Measurements from ENCODE around the gene KRT82. TPM values are rescaled to one million over a fixed set of nuclear protein-coding genes. Genes with fewer than 3 reads are reported as not detected.

Gene KRT82
- total and polyA plus RNA-seq, 2 experiments from 2014 or later: not detected

- Mint-ChIP-seq H3K4me3 (no peak overlapping the region), H3K36me3 (ENCODE audit: low read depth) (peaks cover 7% of the 10 kb centered on the region), H3K27me3 (ENCODE audit: insufficient read depth, low read depth, poor library complexity) (peaks cover 2% of the 10 kb centered on the region), H3K27ac (no peak overlapping the region), H3K9me3 (peaks cover 18% of the 10 kb centered on the region), H3K4me1 (peaks cover 10% of the 10 kb centered on the region)
- Histone ChIP-seq H3K79me2 (replicated peaks; ENCODE audit: insufficient read depth) (no peaks in the 10 kb centered on the region), H3K4me1 (ENCODE audit: insufficient read depth) (no peaks in the 10 kb centered on the region), H3K36me3 (ENCODE audit: insufficient read depth) (no peaks in the 10 kb centered on the region), H3K4me3 (no peak overlapping the region), H3K9me2 (ENCODE audit: insufficient read depth) (no peaks in the 10 kb centered on the region), H3K27me3 (ENCODE audit: insufficient read depth) (no peaks in the 10 kb centered on the region), H3K27ac (ENCODE audit: low read depth) (no peak overlapping the region), H3F3A (replicated peaks; ENCODE audit: low read depth) (no peaks in the 10 kb centered on the region), H4K20me1 (replicated peaks; ENCODE audit: insufficient read depth) (no peaks in the 10 kb centered on the region), H3K4me2 (no peak overlapping the region), H2AFZ (no peak overlapping the region)
- TF ChIP-seq CTCF (conservative IDR thresholded peaks at IDR 0.05; ENCODE audit: low read depth in 2 of 2): 0 out of 4 replicates have a peak, but pooled peaks of 1 of the 2 experiments have one; percentile 15
- TF ChIP-seq STAT1 (IDR thresholded peaks at IDR 0.05; ENCODE audit: unreplicated experiment): no peak
- ATAC-seq: no peak
- no peak for DNase-seq (ENCODE audit: low spot score)
Measured at GRCh38 chr12:52404951-52405350, 1.2 kb downstream of the KRT82 start.

GRCh38 chr12:52403561-52403960, 2.6 kb downstream of the KRT82 start:
- Histone ChIP-seq H3K4me2 (no peak overlapping the region), H3K4me3 (no peak overlapping the region), H2AFZ (peak overlapping the region; percentile 4; the same call in 1 of the 2 replicates), H4K20me1 (replicated peaks; ENCODE audit: insufficient read depth) (no peaks in the 10 kb centered on the region), H3K9me2 (ENCODE audit: insufficient read depth) (no peaks in the 10 kb centered on the region), H3F3A (replicated peaks; ENCODE audit: low read depth) (no peaks in the 10 kb centered on the region), H3K27ac (ENCODE audit: low read depth) (no peak overlapping the region), H3K79me2 (replicated peaks; ENCODE audit: insufficient read depth) (no peaks in the 10 kb centered on the region), H3K36me3 (ENCODE audit: insufficient read depth) (no peaks in the 10 kb centered on the region), H3K4me1 (ENCODE audit: insufficient read depth) (no peaks in the 10 kb centered on the region), H3K27me3 (ENCODE audit: insufficient read depth) (no peaks in the 10 kb centered on the region)
- H3K36me3 Mint-ChIP-seq (ENCODE audit: low read depth): peaks cover 5% of the 10 kb centered on the region
- DNase-seq (ENCODE audit: low spot score): no peak
- no peak for ATAC-seq
- H3K4me3 Mint-ChIP-seq: no peak overlapping the region
- H3K9me3 Mint-ChIP-seq: peaks cover 11% of the 10 kb centered on the region
- H3K27me3 Mint-ChIP-seq (ENCODE audit: insufficient read depth, low read depth, poor library complexity): no peaks in the 10 kb centered on the region
- H3K4me1 Mint-ChIP-seq: peaks cover 10% of the 10 kb centered on the region
- H3K27ac Mint-ChIP-seq: no peak overlapping the region
- no peak for TF ChIP-seq ZNF331 (CRISPR knock-in tag; IDR thresholded peaks at IDR 0.05; ENCODE audit: low read depth)
- no peak for TF ChIP-seq EZH2phosphoT487 (IDR thresholded peaks at IDR 0.05; ENCODE audit: unreplicated experiment)
- no peak for TF ChIP-seq ZNF114 (CRISPR knock-in tag; IDR thresholded peaks at IDR 0.05)
- TF ChIP-seq CTCF (conservative IDR thresholded peaks at IDR 0.05; ENCODE audit: low read depth in 2 of 2): no peak
- no peak for TF ChIP-seq POLR2AphosphoS5 (IDR thresholded peaks at IDR 0.05; ENCODE audit: low read depth)
- no peak for TF ChIP-seq STAT1 (IDR thresholded peaks at IDR 0.05; ENCODE audit: unreplicated experiment)
- no peak for TF ChIP-seq CREB1 (CRISPR knock-in tag; IDR thresholded peaks at IDR 0.05; ENCODE audit: low read depth)
- TF ChIP-seq REST (IDR thresholded peaks at IDR 0.05; ENCODE audit: unreplicated experiment): no peak
- TF ChIP-seq JUNB (IDR thresholded peaks at IDR 0.05; ENCODE audit: unreplicated experiment): no peak
